SK-N-SH treated with all-trans-retinoic acid at 6 μM for 48 hours (cell line): ENCODE results near the gene QSER1.

Experiments used
- ARNTL ChIP-seq: fragments of 450-650 bp; formaldehyde crosslinking; IDR thresholded peaks from 2 replicates; pipeline ENCODE4 v1.5.0; 2020; ENCODE audit warnings: low read depth, mild to moderate bottlenecking, moderate library complexity, borderline replicate concordance
- CSRNP3 ChIP-seq: fragments of 250-450 bp; sonication (Bioruptor Pico); IDR thresholded peaks from 2 replicates; pipeline ENCODE4 v1.5.1; 2021; ENCODE audit warnings: mild to moderate bottlenecking, moderate library complexity
- ESRRG ChIP-seq: fragments of 250-450 bp; sonication (Bioruptor Pico); IDR thresholded peaks from 2 replicates; pipeline ENCODE4 v1.6.1; 2021; ENCODE audit warnings: mild to moderate bottlenecking
- PATZ1 ChIP-seq: fragments of 250-450 bp; sonication (Bioruptor Pico); IDR thresholded peaks from 2 replicates; pipeline ENCODE4 v1.8.0; 2020; ENCODE audit warnings: mild to moderate bottlenecking, moderate library complexity, borderline replicate concordance
- TOX ChIP-seq: fragments of 250-450 bp; sonication (Bioruptor Pico); IDR thresholded peaks from 2 replicates; pipeline ENCODE4 v1.8.0; 2021; ENCODE audit warnings: mild to moderate bottlenecking, moderate library complexity, borderline replicate concordance
- ZFP3 ChIP-seq: fragments of 250-450 bp; sonication (Bioruptor Pico); IDR thresholded peaks from 2 replicates; pipeline ENCODE4 v1.5.0; 2020; ENCODE audit warnings: mild to moderate bottlenecking, moderate library complexity

GRCh38 chr11:32881286-32881685 lies 11.3 kb upstream of the QSER1 start:
- TF ChIP-seq ARNTL, result no peak
- TF ChIP-seq TOX (CRISPR knock-in tag), result no peak
- no peak for TF ChIP-seq PATZ1 (CRISPR knock-in tag)
- TF ChIP-seq CSRNP3 (CRISPR knock-in tag), result no peak
- no peak for TF ChIP-seq ZFP3 (CRISPR knock-in tag)
- TF ChIP-seq ESRRG (CRISPR knock-in tag), result no peak
